Measurements from ENCODE around the gene UNG.
A peak's percentile ranks its signal among the peaks of the same experiment; 100 is the strongest.

UNG gene

DNA sequence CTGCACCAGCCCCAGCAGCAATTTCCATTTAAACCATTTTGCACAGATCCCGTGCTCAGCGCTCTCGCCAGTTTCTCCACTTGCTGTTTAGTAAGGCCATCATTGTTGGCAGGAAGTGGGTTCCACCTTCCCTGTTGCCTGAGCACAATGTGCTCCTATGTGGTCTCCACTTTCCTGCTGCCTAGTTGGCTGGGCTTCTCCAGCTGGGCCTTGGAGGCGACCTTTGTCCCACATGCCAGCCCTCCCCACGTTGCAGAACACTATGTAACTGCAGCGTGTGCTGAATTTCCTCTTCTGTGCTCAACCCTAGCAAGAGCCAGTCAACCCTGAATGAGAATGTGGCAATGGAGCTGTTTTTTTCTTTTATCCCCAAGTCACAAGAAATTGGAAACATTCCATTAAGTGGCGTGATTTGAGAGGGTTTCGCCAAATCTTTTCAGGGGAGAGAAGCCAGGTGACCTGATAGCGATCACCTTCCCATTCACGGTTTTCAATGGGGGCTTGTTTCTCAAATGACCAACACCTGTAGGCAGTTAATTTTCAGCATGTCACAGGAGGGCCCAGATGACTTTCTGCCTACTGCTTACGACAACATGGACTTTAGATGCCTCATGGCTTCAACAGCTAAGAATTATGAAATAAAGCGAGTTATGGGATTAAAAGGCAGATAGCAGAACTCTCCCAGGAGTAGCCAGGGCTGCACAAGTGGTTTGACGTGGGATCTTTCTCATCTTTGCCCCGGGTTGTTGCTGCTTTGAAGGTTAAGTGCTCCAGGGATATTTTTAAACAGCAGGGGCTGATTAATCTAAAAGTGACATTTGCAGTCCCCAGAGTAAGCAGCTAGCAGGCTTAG, 18.6 kb downstream of the UNG start, which contains the start of gene ACACB:
ACACB (plus strand) TSS at position 830 of the 853 bp plus-strand sequence. CDS start 22,819 bp downstream, outside the sequence.
- peak; percentile 68 for DNase-seq (ENCODE audit: low read depth, low spot score)
- no peak within 1 kb of the TSS for H3K4me3 ChIP-seq (ENCODE audit: low read length)

DNA sequence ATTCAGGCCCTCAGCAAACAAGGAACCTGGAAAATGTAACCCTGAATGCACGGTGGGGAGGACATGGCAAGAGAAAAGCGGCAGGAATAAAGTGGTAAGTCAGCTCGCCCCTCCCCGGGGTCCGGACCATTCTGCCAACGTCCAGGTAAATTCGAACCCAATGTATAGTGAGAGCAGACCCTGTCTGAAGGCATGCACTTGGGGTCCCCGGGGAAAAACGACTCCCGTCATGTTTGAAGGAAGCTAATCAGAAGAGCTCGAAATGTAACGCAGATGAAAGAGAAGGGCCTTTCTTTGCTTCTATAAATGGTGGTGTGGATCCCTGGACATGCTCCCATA, 19.2 kb downstream of the UNG start:
- H3K4me3 ChIP-seq (ENCODE audit: low read length), result no peak overlapping the region
- no peak for DNase-seq (ENCODE audit: low read depth, low spot score)

DNA sequence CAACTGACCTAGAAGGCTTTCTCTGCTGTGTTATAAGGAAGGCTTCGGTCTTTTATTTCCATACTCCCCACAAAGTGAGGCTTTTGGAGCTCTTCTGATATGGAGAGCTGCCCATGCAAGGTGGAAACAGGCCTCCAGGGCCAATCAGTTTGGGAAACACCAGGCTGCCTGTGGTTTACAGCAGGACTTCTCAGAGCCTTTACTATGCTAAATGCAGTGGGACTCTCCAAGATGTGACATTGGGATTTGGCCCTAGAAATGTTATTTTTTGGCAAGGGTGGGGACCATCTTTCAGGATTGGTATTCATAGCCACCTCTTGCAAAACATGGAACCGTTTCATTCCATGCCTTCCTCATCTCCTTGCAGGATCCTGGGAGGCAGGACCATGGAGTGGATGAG, 22.7 kb downstream of the UNG start:
- no peak overlapping the region for H3K4me3 ChIP-seq (ENCODE audit: low read length)
- no peak for DNase-seq (ENCODE audit: low read depth, low spot score)

DNA sequence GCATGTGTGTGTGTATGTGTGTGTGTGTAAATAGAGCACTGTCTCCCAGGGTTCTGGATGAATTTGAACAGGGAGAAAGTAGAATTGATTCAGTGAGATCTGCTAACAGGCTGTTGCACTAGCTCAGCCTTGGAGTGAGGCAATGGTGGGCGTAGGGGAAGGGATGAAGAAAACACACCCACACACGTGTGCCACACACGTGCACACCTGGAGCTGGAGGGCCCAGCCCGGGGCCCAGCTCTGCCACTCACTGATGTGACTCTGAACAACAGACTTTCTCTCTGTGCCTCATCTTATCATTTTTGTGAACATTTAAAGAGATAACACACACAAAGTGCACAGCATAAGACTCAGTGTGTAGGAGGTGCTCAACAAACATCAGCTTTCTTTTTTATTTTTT, 23.2 kb downstream of the UNG start:
- H3K4me3 ChIP-seq (ENCODE audit: low read length), result no peak overlapping the region
- DNase-seq (ENCODE audit: low read depth, low spot score), result no peak

DNA sequence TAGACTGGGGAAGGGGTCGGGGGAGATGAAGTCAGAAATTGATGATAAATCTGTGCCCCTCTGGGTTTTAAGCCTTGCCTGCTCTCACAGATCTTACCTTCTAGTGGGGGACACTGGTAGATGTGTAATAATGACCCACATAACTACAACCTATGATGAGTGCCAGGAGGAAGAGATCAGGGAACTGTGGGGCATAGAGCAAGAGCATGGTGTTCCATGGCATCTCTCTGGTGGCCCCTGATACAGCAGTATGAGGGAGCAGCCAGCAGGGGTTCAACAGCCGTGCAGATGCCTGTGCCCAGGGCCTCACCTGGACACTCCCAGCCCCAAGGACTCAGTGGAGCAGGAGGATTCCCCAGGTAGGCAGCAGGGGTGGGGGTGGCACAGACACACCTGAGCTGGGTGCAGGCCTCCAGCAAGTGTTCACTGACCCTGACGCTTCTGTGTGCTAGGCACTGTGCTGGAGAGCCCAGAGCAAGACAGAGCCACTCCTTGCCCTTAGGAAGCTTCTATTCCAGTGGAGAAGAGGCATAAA, 24.0 kb downstream of the UNG start:
- no peak for DNase-seq (ENCODE audit: low read depth, low spot score)
- no peak overlapping the region for H3K4me3 ChIP-seq (ENCODE audit: low read length)

DNA sequence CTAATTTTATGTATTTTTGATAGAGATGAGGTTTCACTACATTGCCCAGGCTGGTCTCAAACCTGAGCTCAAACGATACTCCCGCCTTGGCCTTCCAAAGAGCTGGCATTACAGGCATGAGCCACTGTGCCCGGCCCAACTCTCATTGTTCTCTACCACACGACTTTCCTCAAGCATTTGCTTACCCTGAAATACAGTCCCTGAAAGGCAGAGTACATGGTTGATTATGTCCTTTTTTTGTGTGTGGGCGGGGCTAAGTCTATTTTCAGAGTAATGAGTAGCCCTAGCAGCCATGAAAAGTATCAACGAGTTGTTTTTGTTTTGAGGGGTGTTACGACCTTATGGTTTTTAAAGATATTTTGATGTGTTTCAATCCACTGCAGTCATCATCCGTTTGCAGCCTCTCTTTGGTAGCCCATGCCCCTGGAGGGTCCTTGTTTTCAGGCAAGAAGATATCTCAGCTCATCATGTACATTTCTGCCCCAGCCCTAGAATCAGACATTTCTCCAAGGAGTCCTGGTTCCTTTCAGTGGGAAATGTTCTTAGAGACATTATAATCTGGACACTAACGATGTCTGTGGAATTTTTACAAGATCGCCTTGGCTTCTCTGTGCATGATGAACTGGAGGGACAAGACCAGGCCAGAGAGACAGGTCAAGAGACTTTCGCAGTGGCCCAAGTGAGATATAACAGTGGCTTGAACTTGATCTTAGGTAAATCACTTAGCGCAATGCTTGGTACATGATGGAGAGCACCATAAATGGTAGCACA, 27.7 kb downstream of the UNG start:
- DNase-seq (ENCODE audit: low read depth, low spot score), result no peak
- no peak overlapping the region for H3K4me3 ChIP-seq (ENCODE audit: low read length)

DNA sequence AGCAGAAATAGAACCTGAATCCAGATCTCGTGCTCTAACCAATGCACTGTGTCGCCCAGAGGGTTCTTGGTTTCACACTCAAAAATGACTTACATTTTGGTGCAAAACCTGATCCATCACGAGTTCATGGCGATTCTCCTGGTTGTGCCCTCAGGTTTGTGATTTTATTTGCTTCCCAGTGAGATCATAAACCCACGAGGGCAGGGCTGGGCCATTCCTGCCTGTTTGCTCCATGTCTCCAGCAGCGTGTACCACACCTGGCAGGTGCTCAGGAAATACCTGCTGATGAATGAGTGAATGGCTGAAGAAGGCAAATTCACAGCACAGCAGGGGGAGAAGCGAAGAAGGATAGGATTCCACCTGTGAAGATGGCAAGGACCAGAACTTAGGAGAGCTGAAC, 28.4 kb downstream of the UNG start:
- H3K4me3 ChIP-seq (ENCODE audit: low read length), result no peak overlapping the region
- DNase-seq (ENCODE audit: low read depth, low spot score), result no peak

DNA sequence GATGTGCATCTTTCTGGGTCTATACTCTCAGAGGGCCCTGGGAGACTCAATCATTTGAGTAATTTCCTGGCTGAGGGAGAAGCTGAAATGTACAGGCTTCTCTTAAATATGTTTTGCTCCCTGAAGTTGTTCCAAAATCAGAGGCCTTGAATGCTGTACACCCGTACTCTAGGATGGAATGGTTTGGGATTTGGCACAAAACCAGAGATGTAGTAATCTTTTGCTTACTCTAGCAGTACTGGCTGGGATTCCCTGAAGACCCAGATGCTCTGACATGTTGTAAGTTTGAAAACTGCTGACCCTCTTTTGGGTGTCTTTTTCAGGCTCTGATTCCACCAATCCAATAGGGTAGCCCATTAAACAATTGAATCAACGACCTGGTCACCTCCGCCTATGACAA, 29.4 kb downstream of the UNG start:
- H3K4me3 ChIP-seq (ENCODE audit: low read length), result no peak overlapping the region
- DNase-seq (ENCODE audit: low read depth, low spot score), result no peak

DNA sequence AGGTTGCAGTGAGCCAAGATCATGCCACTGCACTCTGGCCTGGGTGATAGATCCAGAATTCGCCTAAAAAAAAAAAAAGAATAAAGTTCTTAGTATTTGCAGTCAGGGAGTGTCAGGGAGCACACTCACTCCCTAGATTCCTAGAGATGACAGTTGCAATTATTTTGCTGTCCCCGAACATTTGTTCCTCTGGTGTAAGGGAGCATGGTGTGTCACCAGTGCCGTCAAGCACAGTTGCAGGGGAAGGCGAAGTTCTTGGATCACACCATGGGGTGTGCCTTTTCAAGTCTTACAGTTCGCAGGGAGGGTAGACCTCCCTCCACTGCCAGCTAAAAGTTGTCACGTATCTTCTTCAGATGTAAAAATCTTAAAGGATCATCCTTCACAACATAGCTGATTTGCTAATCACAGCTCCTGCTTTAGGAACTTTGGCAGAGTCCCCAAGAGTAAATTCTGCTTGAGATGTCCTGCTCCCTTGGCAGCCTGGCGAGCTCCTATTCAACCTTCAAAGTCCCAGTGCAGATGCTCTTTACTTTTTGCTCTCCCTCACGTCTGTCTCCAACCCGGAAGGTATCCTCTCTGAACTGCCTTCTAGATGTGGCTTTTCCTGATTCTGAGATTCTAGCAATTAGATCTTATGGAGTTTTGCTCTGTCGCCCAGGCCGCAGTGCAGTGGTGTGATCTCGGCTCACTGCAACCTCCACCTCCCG, 30.3 kb downstream of the UNG start:
- H3K4me3 ChIP-seq (ENCODE audit: low read length), result no peak overlapping the region
- no peak for DNase-seq (ENCODE audit: low read depth, low spot score)

DNA sequence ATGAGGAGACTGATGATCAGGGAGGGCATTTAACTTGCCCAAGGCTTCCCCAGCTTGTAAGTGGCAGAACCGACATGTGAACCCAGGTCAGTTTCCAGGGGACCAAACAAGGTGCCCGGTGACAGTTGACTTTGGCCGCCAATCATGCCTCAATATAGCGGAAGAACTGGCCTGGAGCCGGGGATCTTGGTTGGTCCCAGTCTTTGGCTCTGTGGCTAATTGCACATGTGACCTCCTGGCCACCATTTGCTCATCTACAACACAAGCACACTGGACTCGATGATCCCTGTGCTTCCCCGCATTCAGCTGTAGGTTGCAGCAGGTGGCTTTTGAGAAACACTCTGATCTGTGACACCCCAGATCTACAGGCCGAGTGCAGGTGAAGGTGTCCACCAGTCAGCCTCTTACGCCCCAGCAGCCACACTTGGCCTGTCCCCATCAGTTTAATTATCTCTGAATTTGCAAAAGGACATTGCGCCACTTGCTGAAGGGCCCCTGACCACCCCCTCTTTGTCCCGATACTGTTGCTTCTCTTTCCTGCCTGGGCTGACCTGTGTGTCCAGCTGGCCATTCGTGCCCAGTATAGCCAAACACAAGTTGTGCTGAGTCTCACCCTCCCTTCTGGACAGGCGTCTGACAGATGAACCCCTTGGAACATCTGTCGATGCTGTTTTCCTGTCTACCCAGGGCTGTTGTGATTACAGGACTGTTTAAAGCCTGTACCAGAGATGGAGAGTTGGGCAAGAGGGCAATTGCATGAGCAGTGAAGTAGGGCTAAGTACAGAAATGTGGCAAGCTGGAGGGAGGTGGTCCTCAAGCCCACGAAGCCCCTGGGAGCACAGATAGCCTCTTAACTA, 33.1 kb downstream of the UNG start:
- no peak overlapping the region for H3K4me3 ChIP-seq (ENCODE audit: low read length)
- no peak for DNase-seq (ENCODE audit: low read depth, low spot score)

DNA sequence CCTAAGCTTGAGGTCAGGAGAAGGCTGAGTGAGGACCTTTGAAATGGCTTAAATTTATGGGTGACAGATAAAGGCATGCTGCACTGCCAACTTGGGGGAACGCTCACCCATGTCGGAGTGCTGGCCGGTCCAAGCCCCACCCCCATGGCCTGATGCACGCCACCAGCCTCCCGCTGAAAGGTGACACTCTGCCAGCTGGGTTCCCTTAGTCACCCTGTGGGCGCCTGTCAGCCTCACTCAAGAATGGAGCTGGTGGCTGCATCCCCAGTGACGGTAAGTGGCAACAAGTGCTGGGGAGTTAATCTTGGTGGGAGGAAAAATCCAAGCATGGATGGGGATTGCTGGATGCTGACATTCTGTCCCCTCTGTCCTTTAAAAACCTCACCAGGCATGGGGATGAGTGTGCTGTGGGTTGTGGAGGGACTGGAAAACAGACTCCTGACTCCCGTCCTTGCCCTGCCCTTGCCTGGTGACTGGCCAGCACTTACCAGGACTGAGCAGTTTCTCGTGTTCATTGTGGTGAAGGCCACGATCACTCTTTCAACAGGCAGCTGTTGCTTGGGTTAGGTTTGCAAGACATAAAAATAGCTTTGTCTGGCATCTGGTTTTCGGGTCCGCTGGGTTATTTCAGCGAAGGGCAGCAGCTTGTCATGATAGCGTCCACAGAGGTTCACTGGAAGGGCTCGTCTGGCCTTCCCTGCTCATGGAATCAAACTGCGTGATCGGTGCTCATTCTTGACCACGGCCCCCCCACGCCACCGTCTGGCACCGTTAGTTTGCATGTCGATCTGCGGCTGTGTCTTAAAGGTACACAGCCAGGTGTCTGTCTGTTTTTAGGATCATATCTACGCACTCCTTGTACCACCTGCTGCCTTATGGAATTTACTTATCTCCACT, 34.0 kb downstream of the UNG start:
- no peak for DNase-seq (ENCODE audit: low read depth, low spot score)
- no peak overlapping the region for H3K4me3 ChIP-seq (ENCODE audit: low read length)

DNA sequence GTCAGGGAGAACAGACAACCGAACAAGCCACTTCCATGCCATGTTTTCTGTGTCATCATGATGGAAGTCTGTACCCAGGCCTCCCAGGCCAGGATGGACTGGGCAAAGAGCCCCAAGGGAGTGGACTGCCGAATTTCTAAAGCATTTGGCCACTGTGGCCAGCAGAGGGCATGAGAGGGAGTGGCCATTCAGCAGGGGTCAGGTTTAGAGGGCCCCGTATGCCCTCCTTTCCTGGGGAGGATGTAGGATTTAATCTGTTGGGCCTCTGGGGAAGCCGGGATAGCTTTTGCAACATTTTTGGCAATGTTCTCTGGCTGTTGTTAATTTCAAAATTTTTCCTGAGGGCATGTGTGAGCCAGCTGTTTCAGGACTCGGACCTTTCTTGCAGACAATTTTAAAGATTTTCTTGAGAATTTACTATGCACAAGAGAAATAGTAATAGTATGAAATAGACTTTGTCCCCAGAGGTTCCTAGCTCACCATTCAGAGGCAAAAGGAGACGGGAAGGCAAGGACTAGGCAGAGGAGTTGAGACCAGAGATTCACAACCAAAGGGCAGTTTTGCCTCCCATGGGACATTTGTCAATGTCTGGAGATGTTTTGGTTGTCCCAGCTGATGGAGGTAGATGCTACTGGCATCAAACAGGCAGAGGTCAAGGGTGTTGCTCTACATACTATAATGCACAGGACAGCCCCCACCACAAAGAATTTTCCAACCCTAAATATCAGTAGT, 37.0 kb downstream of the UNG start:
- no peak overlapping the region for H3K4me3 ChIP-seq (ENCODE audit: low read length)
- DNase-seq (ENCODE audit: low read depth, low spot score), result no peak

DNA sequence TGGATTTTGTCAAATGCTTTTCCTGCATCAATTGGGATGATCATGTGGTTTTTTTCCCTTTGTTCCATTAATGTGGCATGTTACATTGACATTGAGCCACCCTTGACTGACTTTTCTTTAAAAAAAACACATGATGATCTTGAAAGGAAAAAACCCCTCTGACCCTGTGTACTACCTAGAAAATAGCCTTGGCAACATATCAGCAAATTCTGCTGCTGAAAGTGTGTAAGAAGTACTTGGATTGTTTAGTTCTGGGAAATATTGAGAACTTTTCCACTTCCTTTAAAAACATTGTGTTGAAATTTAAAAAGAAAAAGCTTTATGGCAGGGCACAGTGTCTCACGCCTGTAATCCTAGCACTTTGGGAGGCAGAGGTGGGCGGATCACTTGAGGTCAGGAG, 39.7 kb downstream of the UNG start:
- no peak overlapping the region for H3K4me3 ChIP-seq (ENCODE audit: low read length)
- DNase-seq (ENCODE audit: low read depth, low spot score), result no peak

DNA sequence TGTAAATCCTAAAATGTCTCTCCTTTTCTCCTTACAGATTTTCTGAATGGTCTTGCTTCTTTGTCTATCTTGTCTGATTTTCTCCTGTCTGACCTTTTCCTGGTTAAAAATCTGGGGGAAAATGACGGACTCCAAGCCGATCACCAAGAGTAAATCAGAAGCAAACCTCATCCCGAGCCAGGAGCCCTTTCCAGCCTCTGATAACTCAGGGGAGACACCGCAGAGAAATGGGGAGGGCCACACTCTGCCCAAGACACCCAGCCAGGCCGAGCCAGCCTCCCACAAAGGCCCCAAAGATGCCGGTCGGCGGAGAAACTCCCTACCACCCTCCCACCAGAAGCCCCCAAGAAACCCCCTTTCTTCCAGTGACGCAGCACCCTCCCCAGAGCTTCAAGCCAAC, 42.0 kb downstream of the UNG start:
- no peak for DNase-seq (ENCODE audit: low read depth, low spot score)
- H3K4me3 ChIP-seq (ENCODE audit: low read length), result no peak overlapping the region

DNA sequence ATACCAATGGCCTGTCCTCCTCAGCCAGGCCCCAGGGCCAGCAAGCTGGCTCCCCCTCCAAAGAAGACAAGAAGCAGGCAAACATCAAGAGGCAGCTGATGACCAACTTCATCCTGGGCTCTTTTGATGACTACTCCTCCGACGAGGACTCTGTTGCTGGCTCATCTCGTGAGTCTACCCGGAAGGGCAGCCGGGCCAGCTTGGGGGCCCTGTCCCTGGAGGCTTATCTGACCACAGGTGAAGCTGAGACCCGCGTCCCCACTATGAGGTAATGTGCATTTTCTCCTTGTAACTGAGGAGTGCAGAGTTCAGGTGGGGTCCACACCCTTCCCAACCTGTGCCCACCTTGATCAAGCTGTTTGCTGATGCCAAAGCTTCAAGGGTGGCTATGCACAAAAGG, 42.4 kb downstream of the UNG start:
- DNase-seq (ENCODE audit: low read depth, low spot score), result no peak
- H3K4me3 ChIP-seq (ENCODE audit: low read length), result no peak overlapping the region

DNA sequence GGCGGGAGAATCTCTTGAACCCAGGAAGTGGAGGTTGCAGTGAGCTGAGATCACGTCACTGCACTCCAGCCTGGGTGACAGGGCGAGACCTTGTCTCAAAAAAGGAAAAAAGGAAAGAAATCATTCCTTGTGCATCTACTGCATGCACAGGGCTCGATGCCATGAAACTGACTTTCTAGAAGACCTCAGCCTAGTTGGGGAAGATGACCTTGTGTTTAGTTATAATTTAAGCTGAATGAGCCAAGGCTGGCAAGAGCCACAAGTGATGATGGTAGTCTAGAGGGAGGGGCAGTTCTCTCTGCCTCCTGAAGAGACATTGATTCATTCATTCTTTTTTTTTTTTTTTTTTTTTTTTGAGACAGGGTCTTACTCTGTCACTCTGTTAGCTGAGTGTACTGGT, 43.2 kb downstream of the UNG start:
- no peak overlapping the region for H3K4me3 ChIP-seq (ENCODE audit: low read length)
- DNase-seq (ENCODE audit: low read depth, low spot score), result no peak

DNA sequence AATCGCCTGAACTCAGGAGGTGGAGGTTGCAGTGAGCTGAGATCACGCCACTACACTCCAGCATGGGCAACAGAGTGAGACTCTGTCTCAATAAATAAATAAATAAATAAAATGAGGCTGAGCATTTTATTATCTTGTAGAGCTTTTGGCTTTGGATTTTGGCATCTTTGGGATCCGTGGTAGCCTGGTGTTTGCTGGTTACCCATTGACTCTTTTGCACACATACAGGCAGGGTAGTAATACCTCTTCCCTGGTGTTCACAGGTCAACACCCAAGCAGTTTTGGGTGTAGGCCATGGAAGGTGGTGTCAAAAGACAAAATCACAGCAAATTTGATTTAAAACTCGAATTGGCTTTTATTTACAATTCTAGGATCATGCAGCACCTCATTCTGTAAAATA, 46.8 kb downstream of the UNG start:
- DNase-seq (ENCODE audit: low read depth, low spot score), result no peak
- H3K4me3 ChIP-seq (ENCODE audit: low read length), result no peak overlapping the region
